Loucy (cell line): ENCODE data around the gene XIRP2.

Source experiments
- H2AFZ ChIP-seq: fragments of 200-600 bp; sonication (generic); 2 replicates; pipeline ENCODE4 v1.6.0; 2016; ENCODE audit warnings: antibody characterized with exemption, mild to moderate bottlenecking, low read length, moderate library complexity
- H3F3A ChIP-seq: fragments of 200-600 bp; 2 replicates; pipeline ENCODE4 v1.6.0; 2016; ENCODE audit warnings: antibody characterized with exemption, low read depth, mild to moderate bottlenecking
- H3K27me3 ChIP-seq: fragments of 200-600 bp; sonication (generic); 2 replicates; pipeline ENCODE4 v1.6.1; 2014; ENCODE audit warnings: low read length, mild to moderate bottlenecking; ENCODE audit not compliant: insufficient read depth, poor library complexity, severe bottlenecking
- H3K36me3 ChIP-seq: fragments of 200-600 bp; sonication (generic); 2 replicates; pipeline ENCODE4 v1.6.1; 2016; ENCODE audit warnings: low read length; ENCODE audit not compliant: insufficient read depth
- H3K4me1 ChIP-seq: fragments of 200-600 bp; sonication (generic); 2 replicates; pipeline ENCODE4 v1.5.1; 2014; ENCODE audit warnings: low read length, mild to moderate bottlenecking; ENCODE audit not compliant: insufficient read depth, poor library complexity, severe bottlenecking
- H3K4me2 ChIP-seq: fragments of 200-600 bp; sonication (generic); 2 replicates; pipeline ENCODE4 v1.6.0; 2014; ENCODE audit warnings: antibody characterized with exemption, low read length, low read depth, mild to moderate bottlenecking; ENCODE audit not compliant: poor library complexity, severe bottlenecking
- H3K4me3 ChIP-seq: fragments of 200-600 bp; sonication (generic); 2 replicates; pipeline ENCODE4 v1.5.1; 2014; ENCODE audit warnings: low read length, mild to moderate bottlenecking, mixed read lengths; ENCODE audit not compliant: poor library complexity, severe bottlenecking
- H3K79me2 ChIP-seq: fragments of 200-600 bp; sonication (generic); 2 replicates; pipeline ENCODE4 v1.6.1; 2014; ENCODE audit warnings: low read length; ENCODE audit not compliant: insufficient read depth
- H3K9ac ChIP-seq: fragments of 200-600 bp; sonication (generic); 2 replicates; pipeline ENCODE4 v1.6.0; 2014; ENCODE audit warnings: mild to moderate bottlenecking, low read depth, low read length, moderate library complexity; ENCODE audit not compliant: poor library complexity, severe bottlenecking
- H3K9me2 ChIP-seq: fragments of 200-600 bp; sonication (generic); replicated peaks from 2 replicates; pipeline ENCODE4 v1.6.1; 2016; ENCODE audit warnings: low read depth, low read length, mixed read lengths
- H3K9me3 ChIP-seq: fragments of 200-600 bp; sonication (generic); 2 replicates; pipeline ENCODE4 v1.6.1; 2014; ENCODE audit warnings: mild to moderate bottlenecking, antibody characterized with exemption, low read length, low read depth; ENCODE audit not compliant: insufficient read depth
- H4K20me1 ChIP-seq: fragments of 200-600 bp; sonication (generic); 2 replicates; pipeline ENCODE4 v1.6.0; 2014; ENCODE audit warnings: antibody characterized with exemption, low read length, mild to moderate bottlenecking; ENCODE audit not compliant: insufficient read depth, poor library complexity, severe bottlenecking
- CTCF ChIP-seq: fragments of 200-600 bp; sonication (generic); conservative IDR thresholded peaks from 2 replicates; pipeline ENCODE4 v1.5.1; 2014; ENCODE audit warnings: mild to moderate bottlenecking, antibody characterized with exemption, low read length
- EZH2phosphoT487 ChIP-seq: fragments of 200-600 bp; IDR thresholded peaks from 2 replicates; pipeline ENCODE4 v1.6.1; 2018; ENCODE audit warnings: antibody characterized with exemption, mild to moderate bottlenecking, moderate library complexity, borderline replicate concordance

The XIRP2 gene

GRCh38 chr2:167135706-167136105 lies 247.4 kb downstream of the XIRP2 start:
- Histone ChIP-seq H4K20me1 (no peaks in the 10 kb centered on the region), H3K4me2 (peak overlapping the region; percentile 68), H3K9me3 (no peaks in the 10 kb centered on the region), H3K9me2 (no peaks in the 10 kb centered on the region), H3K9ac (peak overlapping the region; percentile 53), H3F3A (peaks cover 7% of the 10 kb centered on the region), H3K4me1 (peaks cover 29% of the 10 kb centered on the region), H2AFZ (no peak overlapping the region), H3K4me3 (peak overlapping the region; percentile 49), H3K36me3 (no peaks in the 10 kb centered on the region), H3K27me3 (no peaks in the 10 kb centered on the region), H3K79me2 (no peaks in the 10 kb centered on the region)
- no peak for TF ChIP-seq EZH2phosphoT487
- no peak for TF ChIP-seq CTCF

- Histone ChIP-seq H4K20me1 (no peaks in the 10 kb centered on the region), H3F3A (peaks cover 7% of the 10 kb centered on the region), H3K9ac (no peak overlapping the region), H3K36me3 (no peaks in the 10 kb centered on the region), H3K9me3 (no peaks in the 10 kb centered on the region), H3K27me3 (no peaks in the 10 kb centered on the region), H3K4me1 (peaks cover 29% of the 10 kb centered on the region), H3K4me3 (no peak overlapping the region), H2AFZ (peak overlapping the region; percentile 27; the same call in 1 of the 2 replicates), H3K79me2 (no peaks in the 10 kb centered on the region), H3K4me2 (peak overlapping the region; percentile 68), H3K9me2 (no peaks in the 10 kb centered on the region)
- TF ChIP-seq EZH2phosphoT487 (no peak), CTCF (no peak)
Measured at GRCh38 chr2:167136879-167137596, 248.8 kb downstream of the XIRP2 start.

GRCh38 chr2:167140330-167140729 lies 252.1 kb downstream of the XIRP2 start:
- Histone ChIP-seq H3K79me2 (no peaks in the 10 kb centered on the region), H3K4me1 (peaks cover 33% of the 10 kb centered on the region), H3K4me3 (no peak overlapping the region), H2AFZ (no peak overlapping the region), H3K4me2 (no peak overlapping the region), H3K9me3 (no peaks in the 10 kb centered on the region), H3K27me3 (no peaks in the 10 kb centered on the region), H3K9ac (no peak overlapping the region), H4K20me1 (no peaks in the 10 kb centered on the region), H3F3A (peaks cover 3% of the 10 kb centered on the region), H3K9me2 (no peaks in the 10 kb centered on the region), H3K36me3 (no peaks in the 10 kb centered on the region)
- TF ChIP-seq EZH2phosphoT487 (no peak), CTCF (no peak)
